ENCODE measurements around the gene INTS1. TPM values are rescaled to one million over a fixed set of nuclear protein-coding genes. Genes with fewer than 3 reads are reported as not detected.

Gene INTS1
- polyA plus RNA-seq, 2 of the 4 experiments (the other 2 are of a cell fraction), result 14.6 to 48.1 TPM

GRCh38 chr7:1533547-1534329, 29.5 kb upstream of the INTS1 start:
- peaks cover 49% of the 10 kb centered on the region for H3K4me1 ChIP-seq
- H3K9me3 ChIP-seq, result no peaks in the 10 kb centered on the region
- FAIRE-seq (peak; percentile 67), DNase-seq (ENCODE audit: low read depth in 1 of 2, low spot score in 1 of 2) (peak; percentile 84 to 88), ATAC-seq (peak; percentile 28 to 45)
- peak overlapping the region; percentile 97 to 98 for H3K27ac ChIP-seq
- TF ChIP-seq HOXA7 (CRISPR knock-in tag; IDR thresholded peaks at IDR 0.05), result no peak; the same call in none of the 2 replicates
- TF ChIP-seq HDAC2 (IDR thresholded peaks at IDR 0.05), result no peak
- TF ChIP-seq, protein P1, sequence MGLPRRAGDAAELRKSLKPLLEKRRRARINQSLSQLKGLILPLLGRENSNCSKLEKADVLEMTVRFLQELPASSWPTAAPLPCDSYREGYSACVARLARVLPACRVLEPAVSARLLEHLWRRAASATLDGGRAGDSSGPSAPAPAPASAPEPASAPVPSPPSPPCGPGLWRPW (IDR thresholded peaks at IDR 0.05), result no peak
- TF ChIP-seq HOXB5 (CRISPR knock-in tag; IDR thresholded peaks at IDR 0.05), result peak; percentile 47; the same call in 1 of the 2 replicates
- no peak for TF ChIP-seq ZSCAN20 (CRISPR knock-in tag; IDR thresholded peaks at IDR 0.05)
- TF ChIP-seq POLR2AphosphoS2 (conservative IDR thresholded peaks at IDR 0.05; ENCODE audit: low read length), result peak; percentile 37; the same call in 1 of the 2 replicates
- no peak for TF ChIP-seq HOXB13 (CRISPR knock-in tag; IDR thresholded peaks at IDR 0.05; ENCODE audit: low read depth)
- no peak for TF ChIP-seq ZFP36 (IDR thresholded peaks at IDR 0.05; ENCODE audit: borderline replicate concordance, partially characterized antibody)
- TF ChIP-seq CBX2 (IDR thresholded peaks at IDR 0.05; ENCODE audit: borderline replicate concordance, low read depth), result no peak
- TF ChIP-seq EP300 (IDR thresholded peaks at IDR 0.05), result no peak
- TF ChIP-seq TFCP2L1 (CRISPR knock-in tag; IDR thresholded peaks at IDR 0.05), result peak; percentile 10; the same call in 1 of the 2 replicates
- peak in 1 of 2 experiments; percentile 35; a peak in 1 of 5 replicates for TF ChIP-seq JUN (IDR thresholded peaks at IDR 0.05)
- TF ChIP-seq FOSL2 (IDR thresholded peaks at IDR 0.05), result no peak; the same call in 1 of the 2 replicates
- TF ChIP-seq FOSL2 (CRISPR knock-in tag; IDR thresholded peaks at IDR 0.05), result peak; percentile 74
- peak; percentile 66 for TF ChIP-seq MAFK (IDR thresholded peaks at IDR 0.05; ENCODE audit: partially characterized antibody)
- TF ChIP-seq, protein P2, sequence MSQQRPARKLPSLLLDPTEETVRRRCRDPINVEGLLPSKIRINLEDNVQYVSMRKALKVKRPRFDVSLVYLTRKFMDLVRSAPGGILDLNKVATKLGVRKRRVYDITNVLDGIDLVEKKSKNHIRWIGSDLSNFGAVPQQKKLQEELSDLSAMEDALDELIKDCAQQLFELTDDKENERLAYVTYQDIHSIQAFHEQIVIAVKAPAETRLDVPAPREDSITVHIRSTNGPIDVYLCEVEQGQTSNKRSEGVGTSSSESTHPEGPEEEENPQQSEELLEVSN (IDR thresholded peaks at IDR 0.05; ENCODE audit: borderline replicate concordance, low read depth), result 0 out of 2 replicates have a peak, but pooled peaks have one; percentile 11
- TF ChIP-seq RCOR1 (IDR thresholded peaks at IDR 0.05; ENCODE audit: low read depth, low read length), result no peak
- no peak for TF ChIP-seq KDM1A (IDR thresholded peaks at IDR 0.05; ENCODE audit: low read depth)
- TF ChIP-seq REST (IDR thresholded peaks at IDR 0.05), result peak; percentile 3; the same call in 1 of the 2 replicates
- TF ChIP-seq EHF (CRISPR knock-in tag; IDR thresholded peaks at IDR 0.05), result peak; percentile 17; the same call in 1 of the 2 replicates
- TF ChIP-seq, protein P3, sequence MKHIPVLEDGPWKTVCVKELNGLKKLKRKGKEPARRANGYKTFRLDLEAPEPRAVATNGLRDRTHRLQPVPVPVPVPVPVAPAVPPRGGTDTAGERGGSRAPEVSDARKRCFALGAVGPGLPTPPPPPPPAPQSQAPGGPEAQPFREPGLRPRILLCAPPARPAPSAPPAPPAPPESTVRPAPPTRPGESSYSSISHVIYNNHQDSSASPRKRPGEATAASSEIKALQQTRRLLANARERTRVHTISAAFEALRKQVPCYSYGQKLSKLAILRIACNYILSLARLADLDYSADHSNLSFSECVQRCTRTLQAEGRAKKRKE (CRISPR knock-in tag; IDR thresholded peaks at IDR 0.05; ENCODE audit: low read depth), result 0 out of 2 replicates have a peak, but pooled peaks have one; percentile 3
- TF ChIP-seq GATA3 (IDR thresholded peaks at IDR 0.05; ENCODE audit: borderline replicate concordance), result peak; percentile 36; the same call in 1 of the 2 replicates
- TF ChIP-seq, protein P4, sequence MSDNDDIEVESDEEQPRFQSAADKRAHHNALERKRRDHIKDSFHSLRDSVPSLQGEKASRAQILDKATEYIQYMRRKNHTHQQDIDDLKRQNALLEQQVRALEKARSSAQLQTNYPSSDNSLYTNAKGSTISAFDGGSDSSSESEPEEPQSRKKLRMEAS (IDR thresholded peaks at IDR 0.05), result no peak; the same call in 1 of the 2 replicates
- TF ChIP-seq FOSB (CRISPR knock-in tag; IDR thresholded peaks at IDR 0.05), result peak; percentile 85; the same call in 1 of the 2 replicates
- WGBS (ENCODE audit: missing lambda C conversion rate), result 13% methylated on average over 13 of the region's 24 CpGs
- CTCF ChIA-PET, result interaction anchor here (0.8 to 18.4 kb wide), 9 partner anchors 9 to 59 kb away, joined by 3 to 204 read pairs (median 5); partner anchors contain the start of gene TMEM184A
- H3K4me3 ChIP-seq, result peak overlapping the region; percentile 98
- H3K4me2 ChIP-seq, result peak overlapping the region; percentile 98
- POLR2A ChIA-PET, result interaction anchor here (0.7 to 1.0 kb wide), 2 partner anchors 15 to 20 kb away, joined by 3 read pairs; no protein-coding TSS in a partner anchor

Measured in A549 (cell line).